GM20000 (cell line): ENCODE results near the gene RAB11FIP3.

Experiments
- DNase-seq: peaks from one replicate; pipeline ENCODE4 v3.0.0; 2012; ENCODE audit warnings: low spot score
- CTCF ChIP-seq: IDR thresholded peaks from 2 replicates; pipeline ENCODE4 v1.5.1; 2012; ENCODE audit warnings: mild to moderate bottlenecking, control low read depth; ENCODE audit errors: extremely low read depth, missing control alignments

The RAB11FIP3 gene

GRCh38 chr16:516301-516700 lies 90.9 kb downstream of the RAB11FIP3 start:
- no peak for DNase-seq
- no peak for TF ChIP-seq CTCF

GRCh38 chr16:518858-519257 lies 93.4 kb downstream of the RAB11FIP3 start:
- TF ChIP-seq CTCF, result no peak
- no peak for DNase-seq

GRCh38 chr16:519425-519824 lies 94.0 kb downstream of the RAB11FIP3 start:
- no peak for TF ChIP-seq CTCF
- no peak for DNase-seq

- TF ChIP-seq CTCF, result no peak
- DNase-seq, result no peak
Measured at GRCh38 chr16:519841-520687, 94.6 kb downstream of the RAB11FIP3 start.

- no peak for DNase-seq
Measured at GRCh38 chr16:520847-521246, 95.4 kb downstream of the RAB11FIP3 start.

GRCh38 chr16:521381-522210 lies 96.1 kb downstream of the RAB11FIP3 start:
- TF ChIP-seq CTCF, result no peak
- no peak for DNase-seq

More at GRCh38 chr16:520847-521246, 95.4 kb downstream of the RAB11FIP3 start:
- no peak for TF ChIP-seq CTCF
